ENCODE data around the gene PCSK1N. TPM values are rescaled to one million over a fixed set of nuclear protein-coding genes. Genes with fewer than 3 reads are reported as not detected.

The PCSK1N gene
- total and polyA plus RNA-seq, 7 donors = 0.44 TPM; not detected in 6

DNA sequence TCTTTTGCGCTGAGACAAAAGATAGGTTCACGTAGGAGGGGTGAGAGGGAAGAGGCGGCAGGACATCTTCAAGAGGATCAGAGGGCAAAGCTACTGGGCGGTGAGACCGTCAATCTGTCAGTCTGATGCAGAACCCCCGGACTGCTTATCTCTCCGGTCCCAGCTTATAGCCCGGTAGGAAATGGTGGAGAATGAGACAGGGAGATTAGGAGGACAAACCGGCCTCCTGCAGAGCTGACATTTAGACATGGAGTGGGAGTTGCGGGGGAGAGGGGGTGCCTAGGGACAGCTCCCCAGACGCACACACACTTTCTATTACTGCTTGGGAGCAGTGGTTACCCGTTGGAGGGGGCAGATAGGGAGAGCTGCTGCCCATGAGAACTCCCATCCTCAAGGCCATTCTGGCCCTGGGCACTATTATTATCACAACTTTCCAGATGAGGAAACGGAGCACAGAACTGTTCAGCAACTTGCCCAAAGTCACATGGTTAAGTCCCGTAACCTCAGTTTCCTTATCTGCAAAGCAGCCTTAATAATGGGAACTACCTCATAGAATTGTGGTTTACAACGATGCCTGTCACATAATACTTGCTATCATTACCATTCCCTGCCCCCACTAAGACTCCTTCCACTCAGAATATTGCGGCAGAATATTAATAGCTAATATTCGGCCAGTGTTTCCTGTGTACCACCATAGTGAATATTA lies 34.7 kb downstream of the PCSK1N start:
- ATAC-seq (no peak), DNase-seq (no peak)
- intact Hi-C loops (cut with DNase I) = loop anchor here in 1 of 2 donors (10.0 kb wide), 1 partner anchor 126 kb away; no protein-coding TSS in a partner anchor
- Histone ChIP-seq H3K27me3 (ENCODE audit: insufficient read depth in 3 of 3, low read length in 2 of 3) (peaks cover 0 to 10% (median 0%) of the 10 kb centered on the region in 3 donors), H3K36me3 (ENCODE audit: insufficient read depth in 1 of 2, low read depth in 1 of 2) (peaks cover 3 to 24% of the 10 kb centered on the region in 2 donors), H3K4me1 (no peaks in the 10 kb centered on the region), H3K4me3 (peak overlapping the region; percentile 82), H3K9me3 (no peaks in the 10 kb centered on the region), H3K27ac (peak overlapping the region; percentile 95)
- 30 to 55% (median 32%) methylated on average over 13 to 17 of the region's 17 CpGs for WGBS, 3 donors
- no peak for TF ChIP-seq CTCF (IDR thresholded peaks at IDR 0.05)

DNA sequence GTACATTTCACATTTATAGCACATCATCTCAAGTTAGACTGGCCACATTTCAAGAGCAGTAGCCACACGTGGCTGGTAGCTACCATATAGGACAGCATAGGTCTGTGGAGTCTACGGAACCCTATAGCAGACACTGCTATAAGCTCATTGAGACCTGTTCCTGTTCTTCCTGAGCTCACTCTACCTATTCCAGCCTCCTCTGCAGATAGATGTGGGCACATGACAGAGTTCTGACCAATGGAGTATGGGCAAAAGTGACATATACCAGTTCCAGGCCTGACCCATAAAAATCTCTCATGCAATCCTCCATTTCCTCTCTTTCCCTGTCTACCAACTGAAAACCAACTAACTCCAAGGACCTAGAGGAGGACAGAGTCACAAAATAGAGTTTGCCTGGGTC lies 37.1 kb downstream of the PCSK1N start:
- no peak for DNase-seq
- intact Hi-C loops (cut with DNase I) = loop anchor here in 1 of 2 donors (5.0 kb wide), 1 partner anchor 61 kb away; no protein-coding TSS in a partner anchor
- TF ChIP-seq CTCF (IDR thresholded peaks at IDR 0.05) = no peak
- whole genome bisulfite sequencing, 3 donors = 56 to 83% (median 71%) methylated on average over 2 of the region's 2 CpGs
- H3K27me3 ChIP-seq (ENCODE audit: insufficient read depth in 3 of 3, low read length in 2 of 3) = peaks cover 0 to 10% (median 0%) of the 10 kb centered on the region in 3 donors
- H3K4me1 ChIP-seq = no peaks in the 10 kb centered on the region
- no peak overlapping the region for H3K4me3 ChIP-seq
- no peaks in the 10 kb centered on the region for H3K9me3 ChIP-seq
- H3K27ac ChIP-seq = no peak overlapping the region
- H3K36me3 ChIP-seq (ENCODE audit: insufficient read depth in 1 of 2, low read depth in 1 of 2) = no peaks in the 10 kb centered on the region
- ATAC-seq = no peak

DNA sequence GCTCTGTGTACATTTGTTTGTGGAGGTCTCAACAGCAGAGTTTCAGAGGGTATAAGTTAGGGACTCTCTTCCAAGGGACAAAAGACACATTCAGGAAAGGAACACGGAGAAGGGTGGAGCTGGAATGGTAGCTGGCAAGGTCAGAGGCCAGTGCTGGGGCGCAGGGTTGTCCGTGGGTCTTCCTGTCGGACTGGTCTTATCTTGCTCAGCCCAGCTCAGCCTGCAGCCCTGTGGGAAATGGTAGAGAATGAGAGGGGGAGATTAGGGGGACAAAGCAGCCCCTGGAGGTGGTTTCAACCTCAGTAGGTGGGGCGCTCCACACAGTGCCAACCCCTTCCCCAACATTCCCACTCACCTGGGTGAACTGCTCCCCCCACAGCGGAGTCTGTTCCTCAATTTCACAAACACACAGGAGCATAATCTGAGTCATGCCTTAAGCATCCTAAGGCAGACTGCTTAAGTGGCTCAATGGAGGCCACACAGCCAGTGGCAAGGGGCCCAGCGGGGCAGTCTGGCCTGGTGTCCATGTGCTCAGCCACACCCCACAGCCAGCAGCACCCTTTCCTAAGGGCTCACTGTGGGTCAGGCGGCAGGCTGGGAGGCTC lies 40.4 kb downstream of the PCSK1N start:
- DNase-seq (no peak), ATAC-seq (no peak)
- Histone ChIP-seq H3K9me3 (no peaks in the 10 kb centered on the region), H3K36me3 (ENCODE audit: insufficient read depth in 1 of 2, low read depth in 1 of 2) (no peaks in the 10 kb centered on the region), H3K4me3 (no peak overlapping the region), H3K27ac (no peak overlapping the region), H3K4me1 (no peaks in the 10 kb centered on the region), H3K27me3 (ENCODE audit: insufficient read depth in 3 of 3, low read length in 2 of 3) (peaks cover 0 to 10% (median 0%) of the 10 kb centered on the region in 3 donors)
- intact Hi-C loops (cut with DNase I) = loop anchor here in 1 of 2 donors (5.0 kb wide), 1 partner anchor 58 kb away; no protein-coding TSS in a partner anchor
- 63 to 81% (median 75%) methylated on average over 7 to 8 of the region's 8 CpGs for WGBS, 3 donors
- no peak for TF ChIP-seq CTCF (IDR thresholded peaks at IDR 0.05)

GRCh38 chrX:48794340-48794910 lies 41.0 kb downstream of the PCSK1N start:
- H3K4me3 ChIP-seq = no peak overlapping the region
- no peak overlapping the region for H3K27ac ChIP-seq
- intact Hi-C loops (cut with DNase I) = no loop called here
- no peaks in the 10 kb centered on the region for H3K9me3 ChIP-seq
- TF ChIP-seq CTCF (IDR thresholded peaks at IDR 0.05) = no peak
- peaks cover 0 to 12% (median 0%) of the 10 kb centered on the region in 3 donors for H3K27me3 ChIP-seq (ENCODE audit: insufficient read depth in 3 of 3, low read length in 2 of 3)
- no peaks in the 10 kb centered on the region for H3K36me3 ChIP-seq (ENCODE audit: insufficient read depth in 1 of 2, low read depth in 1 of 2)
- 62 to 77% (median 64%) methylated on average over 12 of the region's 12 CpGs for WGBS, 3 donors
- no peaks in the 10 kb centered on the region for H3K4me1 ChIP-seq
- DNase-seq (no peak), ATAC-seq (no peak)
